ENCODE results near the gene PARVG. TPM values are rescaled to one million over a fixed set of nuclear protein-coding genes. Genes with fewer than 3 reads are reported as not detected.

Gene PARVG
- total and polyA plus RNA-seq, 2 donors (not counting 3 experiments of a cell fraction or from before 2014, with no cell fraction given) = 0.82 TPM; not detected in 1

DNA sequence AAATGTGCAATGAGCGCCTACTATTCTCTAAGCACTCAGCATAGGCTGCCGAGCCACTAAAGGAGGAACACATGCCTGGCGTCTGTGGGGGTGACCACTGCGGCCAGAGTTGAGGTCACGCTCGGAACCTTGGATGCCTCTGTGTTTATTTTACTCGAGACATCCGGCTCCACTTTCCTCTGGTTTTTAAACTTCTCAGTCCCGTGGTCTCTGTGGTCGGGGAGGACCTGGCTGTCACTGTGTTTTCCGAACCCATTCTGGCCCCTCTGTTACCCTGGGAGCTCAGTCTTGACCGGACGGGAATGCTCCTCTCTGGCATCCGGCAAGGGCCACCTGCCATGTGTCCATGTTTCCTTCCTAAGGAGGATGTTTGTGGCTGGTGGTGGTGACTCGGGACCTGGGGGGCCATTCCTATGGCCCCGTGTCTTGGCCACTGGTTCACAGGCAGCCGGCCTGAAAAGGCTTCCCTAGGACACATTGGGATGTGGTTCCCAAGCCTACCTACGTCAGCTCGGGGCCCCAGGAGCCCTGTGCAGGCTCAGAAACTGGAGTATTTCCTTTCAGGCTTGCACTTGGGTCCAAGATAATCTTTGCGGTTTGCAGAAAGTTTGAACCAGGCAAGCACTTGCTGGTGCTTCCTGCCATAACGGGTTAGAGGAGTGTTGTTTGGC is 46.7 kb upstream of the PARVG start:
- intact Hi-C loops (cut with micrococcal nuclease) = no loop called here
- DNase-seq (ENCODE audit: low read depth, low spot score) (peak; percentile 21), FAIRE-seq (peak; percentile 88)
- H3K27ac ChIP-seq (ENCODE audit: insufficient read depth, low read depth, low read length) = peak overlapping the region; percentile 86
- no peaks in the 10 kb centered on the region for H3K9me1 ChIP-seq (replicated peaks; ENCODE audit: control insufficient read depth, extremely low read depth, insufficient read depth, low read length)
- dilution Hi-C loops (cut with MboI; ENCODE audit: extremely low pct_ligation_motif_present, low sequenced_read_pairs) = no loop called here
- no TSS peak for BruUV-seq (replicated peaks)
- H2AFZ ChIP-seq (ENCODE audit: low read depth, low read length) = no peak overlapping the region
- TF ChIP-seq, protein P1, sequence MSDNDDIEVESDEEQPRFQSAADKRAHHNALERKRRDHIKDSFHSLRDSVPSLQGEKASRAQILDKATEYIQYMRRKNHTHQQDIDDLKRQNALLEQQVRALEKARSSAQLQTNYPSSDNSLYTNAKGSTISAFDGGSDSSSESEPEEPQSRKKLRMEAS (IDR thresholded peaks at IDR 0.05; ENCODE audit: insufficient read depth, insufficient read length) = no peak
- TF ChIP-seq MYC (IDR thresholded peaks at IDR 0.05; ENCODE audit: low read depth, low read length) (no peak), EZH2 (IDR thresholded peaks at IDR 0.05; ENCODE audit: borderline replicate concordance, low read depth, low read length, severe bottlenecking) (no peak), POLR2AphosphoS5 (IDR thresholded peaks at IDR 0.05; ENCODE audit: insufficient read depth, low read depth, low read length) (peak; percentile 14), JUN (IDR thresholded peaks at IDR 0.05; ENCODE audit: borderline replicate concordance, insufficient read depth, insufficient read length, low read depth) (no peak), GATA2 (IDR thresholded peaks at IDR 0.05; ENCODE audit: insufficient read depth, insufficient read length, low read depth, low read length) (no peak), FOS (IDR thresholded peaks at IDR 0.05; ENCODE audit: borderline replicate concordance, insufficient read depth, low read length) (no peak), POLR2A (IDR thresholded peaks at IDR 0.05; ENCODE audit: low read depth, low read length) (no peak)
- TF ChIP-seq, protein P2, sequence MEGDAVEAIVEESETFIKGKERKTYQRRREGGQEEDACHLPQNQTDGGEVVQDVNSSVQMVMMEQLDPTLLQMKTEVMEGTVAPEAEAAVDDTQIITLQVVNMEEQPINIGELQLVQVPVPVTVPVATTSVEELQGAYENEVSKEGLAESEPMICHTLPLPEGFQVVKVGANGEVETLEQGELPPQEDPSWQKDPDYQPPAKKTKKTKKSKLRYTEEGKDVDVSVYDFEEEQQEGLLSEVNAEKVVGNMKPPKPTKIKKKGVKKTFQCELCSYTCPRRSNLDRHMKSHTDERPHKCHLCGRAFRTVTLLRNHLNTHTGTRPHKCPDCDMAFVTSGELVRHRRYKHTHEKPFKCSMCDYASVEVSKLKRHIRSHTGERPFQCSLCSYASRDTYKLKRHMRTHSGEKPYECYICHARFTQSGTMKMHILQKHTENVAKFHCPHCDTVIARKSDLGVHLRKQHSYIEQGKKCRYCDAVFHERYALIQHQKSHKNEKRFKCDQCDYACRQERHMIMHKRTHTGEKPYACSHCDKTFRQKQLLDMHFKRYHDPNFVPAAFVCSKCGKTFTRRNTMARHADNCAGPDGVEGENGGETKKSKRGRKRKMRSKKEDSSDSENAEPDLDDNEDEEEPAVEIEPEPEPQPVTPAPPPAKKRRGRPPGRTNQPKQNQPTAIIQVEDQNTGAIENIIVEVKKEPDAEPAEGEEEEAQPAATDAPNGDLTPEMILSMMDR (IDR thresholded peaks at IDR 0.05; ENCODE audit: extremely low read depth in 1 of 2, insufficient read depth in 1 of 2, low read depth in 1 of 2, low read length in 2 of 2) = no peak
- peak overlapping the region; percentile 33 for H3K9ac ChIP-seq (replicated peaks; ENCODE audit: extremely low read depth, insufficient read depth, low read length)
- POLR2A ChIA-PET = no interaction called here
- peaks cover 5% of the 10 kb centered on the region for H3K79me2 ChIP-seq (ENCODE audit: control insufficient read depth, insufficient read depth, low read length)
- no peak overlapping the region for H3K4me3 ChIP-seq (replicated peaks in 1 of 3; ENCODE audit: insufficient read depth in 1 of 3, low read depth in 1 of 3, low read length in 3 of 3)
- CTCF ChIA-PET = interaction anchor here (1.0 to 1.4 kb wide), 3 partner anchors 48 to 141 kb away, joined by 3 to 5 read pairs (median 4); no protein-coding TSS in a partner anchor
- H4K20me1 ChIP-seq (replicated peaks; ENCODE audit: control insufficient read depth, extremely low read depth, insufficient read depth, low read length) = no peaks in the 10 kb centered on the region
- no peaks in the 10 kb centered on the region for H3K27me3 ChIP-seq (ENCODE audit: control insufficient read depth in 2 of 2, insufficient read depth in 2 of 2, low read length in 2 of 2)
- H3K36me3 ChIP-seq (ENCODE audit: control insufficient read depth in 2 of 2, extremely low read depth in 1 of 2, insufficient read depth in 2 of 2, low read length in 2 of 2) = peaks cover 12 to 35% of the 10 kb centered on the region in 2 experiments
- peaks cover 35% of the 10 kb centered on the region for H3K4me1 ChIP-seq (ENCODE audit: control insufficient read depth, extremely low read depth, insufficient read depth, low read length)
- H3K4me2 ChIP-seq (ENCODE audit: insufficient read depth, low read length) = peak overlapping the region; percentile 42
- peaks cover 3% of the 10 kb centered on the region for H3K9me3 ChIP-seq (replicated peaks; ENCODE audit: control insufficient read depth, insufficient read depth, low read length)

Measured in endothelial cell of umbilical vein (primary cell).